HepG2 (cell line): ENCODE results near the gene CLDN22. TPM values are rescaled to one million over a fixed set of nuclear protein-coding genes. Genes with fewer than 3 reads are reported as not detected.

ENCODE experiments used
- ATAC-seq: fragments of 200-7000 bp; cut with Tn5 transposase; 3 replicates; pipeline ENCODE4 v1.9.1; 2020; ENCODE audit warnings: mild to moderate bottlenecking, moderate library complexity
- BruUV-seq: library from RNA; stranded (reverse); fragments of 400-500 nt; replicated peaks from 2 replicates; lab custom pipeline; 2021; lab: Mats Ljungman, UMichigan
- CTCF ChIA-PET: fragments of 300-600 bp; formaldehyde crosslinking; extraction: SDS; loops from one replicate; lab custom pipeline; 2021; ENCODE audit warnings: low total read pairs, inconsistent platforms, low intra/inter-chr PET ratio; lab: Yijun Ruan, JAX
- POLR2A ChIA-PET: fragments of 350-600 bp; sonication (Branson Sonifier 250); formaldehyde crosslinking; loops from one replicate; lab custom pipeline; 2020; ENCODE audit warnings: antibody characterized with exemption, inconsistent platforms; lab: Yijun Ruan, JAX
- DNase-seq: peaks from one replicate; pipeline ENCODE4 v3.0.0-alpha.2; 2015; ENCODE audit warnings: low spot score
- FAIRE-seq: peaks from 3 replicates; lab custom pipeline; 2011; peaks lifted over from hg19 to GRCh38; lab: Jason Lieb, UNC
- H2AFZ ChIP-seq: one replicate; pipeline ENCODE4 v1.6.1; 2011; ENCODE audit warnings: low read length, inconsistent platforms
- H3K27ac ChIP-seq: fragments of 300-600 bp; 3 replicates; pipeline ENCODE4 v1.8.0; 2011; ENCODE audit warnings: mixed run types, mild to moderate bottlenecking, mixed read lengths, low read length, inconsistent platforms; ENCODE audit not compliant: insufficient read depth; ENCODE audit errors: extremely low read length
- H3K27me3 ChIP-seq, 2 experiments: fragments of 200-600 bp in 1 of 2; 2 replicates in 1 of 2; 3 replicates in 1 of 2; pipeline versions ENCODE4 v1.6.0 to v1.8.0; 2011; ENCODE audit warnings: low read length in 2 of 2, mild to moderate bottlenecking in 2 of 2, moderate library complexity in 2 of 2, inconsistent platforms in 1 of 2; ENCODE audit not compliant: insufficient read depth in 2 of 2, control insufficient read depth in 1 of 2
- H3K36me3 ChIP-seq, 2 experiments: fragments of 200-600 bp in 1 of 2; replicated peaks in 1 of 2; 2 replicates in 1 of 2; 3 replicates in 1 of 2; pipeline versions ENCODE4 v1.5.1 to v1.8.0; 2011; ENCODE audit warnings: low read length in 2 of 2, inconsistent platforms in 1 of 2; ENCODE audit not compliant: insufficient read depth in 2 of 2, control insufficient read depth in 1 of 2
- H3K4me1 ChIP-seq: 2 replicates; pipeline ENCODE4 v1.5.1; 2012; ENCODE audit warnings: low read length, inconsistent platforms; ENCODE audit not compliant: insufficient read depth
- H3K4me2 ChIP-seq: 2 replicates; pipeline ENCODE4 v1.6.0; 2011; ENCODE audit warnings: low read depth, low read length, inconsistent platforms
- H3K4me3 ChIP-seq, 3 experiments: fragments of 200-600 bp in 1 of 3; sonication (generic), shearing (Covaris generic) in 1 of 3; replicated peaks in 1 of 3; 2 replicates each; pipeline ENCODE4 v1.5.1; 2011 to 2016; ENCODE audit warnings: low read length in 3 of 3, inconsistent platforms in 2 of 3, low read depth in 2 of 3, mild to moderate bottlenecking in 2 of 3, control low read depth in 1 of 3, mixed read lengths in 1 of 3; ENCODE audit not compliant: insufficient read depth in 1 of 3
- H3K79me2 ChIP-seq: one replicate; pipeline ENCODE4 v1.6.1; 2011; ENCODE audit warnings: low read length, inconsistent platforms; ENCODE audit not compliant: insufficient read depth
- H3K9ac ChIP-seq: 2 replicates; pipeline ENCODE4 v1.6.0; 2011; ENCODE audit warnings: mild to moderate bottlenecking, low read depth, low read length, inconsistent platforms; ENCODE audit not compliant: insufficient read depth
- H3K9me3 ChIP-seq: 2 replicates; pipeline ENCODE4 v1.5.1; 2012; ENCODE audit warnings: mild to moderate bottlenecking, low read length
- H4K20me1 ChIP-seq: 2 replicates; pipeline ENCODE4 v1.6.0; 2011; ENCODE audit warnings: inconsistent platforms, mild to moderate bottlenecking, low read length, moderate library complexity; ENCODE audit not compliant: insufficient read depth
- CBX1 ChIP-seq: IDR thresholded peaks from one replicate; pipeline ENCODE4 v1.6.1; 2016; ENCODE audit warnings: antibody characterized with exemption, low read depth
- RBAK ChIP-seq: sonication (generic); formaldehyde crosslinking; IDR thresholded peaks from 2 replicates; pipeline ENCODE4 v1.5.1; 2020; ENCODE audit warnings: mild to moderate bottlenecking, missing genetic modification reagents
- whole genome bisulfite sequencing: methylation state at CpG from one replicate; pipeline ENCODE4 v1.1.6; 2017; ENCODE audit warnings: low lambda C conversion rate; 5-methylcytosine and 5-hydroxymethylcytosine counted together
- in situ Hi-C: cut with HindIII; loops from 2 replicates; pipeline ENCODE4 v1.10.0; 2017; ENCODE audit warnings: low pct_unique_long_range_greater_than_20kb; ENCODE audit not compliant: extremely low pct_ligation_motif_present
- intact Hi-C: fragments of 100-400 bp; cut with micrococcal nuclease; formaldehyde crosslinking; loops from one replicate; pipeline ENCODE4 v1.10.0; 2022; ENCODE audit not compliant: unreplicated experiment
- polyA plus RNA-seq, 8 experiments: library from polyadenylated mRNA; depleted of rRNA in 3 of 8; stranded (reverse) in 7 of 8; unstranded in 1 of 8; fragments of >200 nt; fragmentation: Illumina TruSeq in 4 of 8; extraction: Trizol in 4 of 8; gene quantifications; 2 replicates each; pipeline versions ENCODE4 v1.2.1 to v1.2.3, GENCODE V29; 2011 to 2016; ENCODE audit warnings: low read depth in 4 of 8, missing spikeins in 1 of 8, mixed read lengths in 1 of 8; ENCODE audit not compliant: insufficient read depth in 1 of 8
- total RNA-seq, 5 experiments: library from RNA; depleted of rRNA; stranded (reverse); fragments of >200 nt; fragmentation: Illumina TruSeq; extraction: Trizol; gene quantifications; 2 replicates each; pipeline ENCODE4 v1.2.3, GENCODE V29; 2016; ENCODE audit warnings: low read depth in 1 of 5
- TF ChIP-seq, protein P1 (sequence below): sonication (generic); formaldehyde crosslinking; IDR thresholded peaks from 2 replicates; pipeline ENCODE4 v1.8.0; 2022; ENCODE audit warnings: low read depth, missing genetic modification reagents

Gene CLDN22
- total and polyA plus RNA-seq, 2 of the 13 experiments (the other 11 are each of a cell fraction or from before 2014, with no cell fraction given), result 0.07 TPM; not detected in 1

GRCh38 chr4:183272384-183272783, 47.7 kb downstream of the CLDN22 start:
- intact Hi-C loops (no loop called here), in situ Hi-C loops (no loop called here)
- ChIA-PET POLR2A (no interaction called here), CTCF (no interaction called here)
- no peak overlapping the region for H3K4me2 ChIP-seq
- BruUV-seq, result no TSS peak
- ATAC-seq, result no peak
- H3K27me3 ChIP-seq, result no peaks in the 10 kb centered on the region
- H3K9ac ChIP-seq, result no peak overlapping the region
- no peaks in the 10 kb centered on the region for H3K79me2 ChIP-seq
- TF ChIP-seq CBX1, result no peak
- TF ChIP-seq RBAK (CRISPR knock-in tag), result no peak
- peaks cover 10 to 61% of the 10 kb centered on the region in 2 experiments for H3K36me3 ChIP-seq
- no peak overlapping the region for H3K4me3 ChIP-seq
- no peak overlapping the region for H3K27ac ChIP-seq
- no peak for FAIRE-seq
- no peak for DNase-seq
- peaks cover 7% of the 10 kb centered on the region; the same call in 1 of the 2 replicates for H3K9me3 ChIP-seq
- H3K4me1 ChIP-seq, result no peaks in the 10 kb centered on the region
- 97% methylated on average over 3 of the region's 3 CpGs for WGBS
- no peak overlapping the region for H2AFZ ChIP-seq
- no peaks in the 10 kb centered on the region for H4K20me1 ChIP-seq

- no peak overlapping the region for H3K4me3 ChIP-seq
- POLR2A ChIA-PET, result no interaction called here
- TF ChIP-seq, protein P1, sequence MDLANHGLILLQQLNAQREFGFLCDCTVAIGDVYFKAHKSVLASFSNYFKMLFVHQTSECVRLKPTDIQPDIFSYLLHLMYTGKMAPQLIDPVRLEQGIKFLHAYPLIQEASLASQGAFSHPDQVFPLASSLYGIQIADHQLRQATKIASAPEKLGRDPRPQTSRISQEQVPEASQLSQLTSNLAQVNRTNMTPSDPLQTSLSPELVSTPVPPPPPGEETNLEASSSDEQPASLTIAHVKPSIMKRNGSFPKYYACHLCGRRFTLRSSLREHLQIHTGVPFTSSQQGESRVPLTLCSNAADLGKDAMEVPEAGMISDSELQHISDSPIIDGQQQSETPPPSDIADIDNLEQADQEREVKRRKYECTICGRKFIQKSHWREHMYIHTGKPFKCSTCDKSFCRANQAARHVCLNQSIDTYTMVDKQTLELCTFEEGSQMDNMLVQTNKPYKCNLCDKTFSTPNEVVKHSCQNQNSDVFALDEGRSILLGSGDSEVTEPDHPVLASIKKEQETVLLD, result no peak
- TF ChIP-seq, all 625 proteins: peak for 0
- intact Hi-C loops, result no loop called here
- no peak overlapping the region for H3K27ac ChIP-seq
- no peak overlapping the region for H2AFZ ChIP-seq
- CTCF ChIA-PET, result no interaction called here
- 95% methylated on average over 9 of the region's 9 CpGs for WGBS
- H3K4me1 ChIP-seq, result no peaks in the 10 kb centered on the region
- peaks cover 16 to 74% of the 10 kb centered on the region in 2 experiments for H3K36me3 ChIP-seq
- DNase-seq (no peak), ATAC-seq (no peak), FAIRE-seq (no peak)
- no peaks in the 10 kb centered on the region for H3K79me2 ChIP-seq
- BruUV-seq, result no TSS peak
- no peak overlapping the region for H3K9ac ChIP-seq
- in situ Hi-C loops, result no loop called here
- H3K27me3 ChIP-seq, result no peaks in the 10 kb centered on the region
- no peak overlapping the region for H3K4me2 ChIP-seq
- no peaks in the 10 kb centered on the region for H4K20me1 ChIP-seq
- no peaks in the 10 kb centered on the region for H3K9me3 ChIP-seq
Measured at GRCh38 chr4:183268556-183268955, 51.5 kb downstream of the CLDN22 start.

Other genes starting within 250 kb of the CLDN22 start
- gene WWC2, start 221.0 kb downstream of the CLDN22 start, total RNA-seq (2016; rRNA removed; fragmentation: Illumina TruSeq; extraction: Trizol), result 40.0 and 44.6 TPM in 2 replicates
- 39.9 and 50.1 TPM in 2 replicates for gene WWC2, start 221.0 kb downstream of the CLDN22 start, polyA plus RNA-seq (2011; rRNA removed)
- not detected in 2 replicates for gene CLDN24, start 2.1 kb upstream of the CLDN22 start, total RNA-seq (2016; rRNA removed; fragmentation: Illumina TruSeq; extraction: Trizol)
- gene CLDN24, start 2.1 kb upstream of the CLDN22 start, polyA plus RNA-seq (2011; rRNA removed), result not detected in 2 replicates
- 18.7 and 21.4 TPM in 2 replicates for gene CDKN2AIP, start 124.4 kb upstream of the CLDN22 start, total RNA-seq (2016; rRNA removed; fragmentation: Illumina TruSeq; extraction: Trizol)
- gene CDKN2AIP, start 124.4 kb upstream of the CLDN22 start, polyA plus RNA-seq (2011; rRNA removed), result 14.1 and 17.0 TPM in 2 replicates
- 12.4 and 16.9 TPM in 2 replicates for gene ING2, start 184.8 kb upstream of the CLDN22 start, total RNA-seq (2016; rRNA removed; fragmentation: Illumina TruSeq; extraction: Trizol)
- gene ING2, start 184.8 kb upstream of the CLDN22 start, polyA plus RNA-seq (2011; rRNA removed), result 3.9 and 6.6 TPM in 2 replicates